Testis (tissue), 2 donors: ENCODE results near the gene PLPPR1.

Source experiments
- POLR2A ChIP-seq: fragments of 450-650 bp; IDR thresholded peaks from one replicate; pipeline ENCODE4 v1.6.1; 2017; ENCODE audit warnings: antibody characterized with exemption, mild to moderate bottlenecking, moderate library complexity
- TF ChIP-seq, protein P1 (sequence below), 3 experiments: fragments of 450-650 bp in 2 of 3; fragments of 200-600 bp in 1 of 3; sonication (generic) in 1 of 3; IDR thresholded peaks; one replicate each; pipeline ENCODE4 v1.5.1; 2016 to 2019; ENCODE audit warnings: antibody characterized with exemption in 3 of 3, mild to moderate bottlenecking in 2 of 3, moderate library complexity in 1 of 3

DNA sequence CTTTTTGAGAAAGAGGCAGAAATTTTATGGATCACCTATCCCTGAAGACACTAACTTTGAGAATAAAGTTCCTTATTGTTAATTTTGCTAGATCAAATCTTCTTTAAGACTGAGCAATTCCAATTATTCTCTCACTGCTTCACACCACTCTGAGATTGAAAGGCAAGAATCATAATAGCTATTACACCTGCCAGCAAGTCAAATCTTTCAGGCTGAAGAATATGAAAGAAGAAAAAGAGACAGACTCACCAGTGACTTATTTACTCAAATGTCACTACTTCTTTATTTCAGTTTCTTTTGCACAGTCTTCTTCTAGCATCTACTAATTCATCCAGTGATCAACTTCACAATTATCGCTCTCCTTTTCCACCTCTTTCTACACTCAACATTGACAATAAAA lies 35.9 kb upstream of the PLPPR1 start:
- TF ChIP-seq, protein P1, sequence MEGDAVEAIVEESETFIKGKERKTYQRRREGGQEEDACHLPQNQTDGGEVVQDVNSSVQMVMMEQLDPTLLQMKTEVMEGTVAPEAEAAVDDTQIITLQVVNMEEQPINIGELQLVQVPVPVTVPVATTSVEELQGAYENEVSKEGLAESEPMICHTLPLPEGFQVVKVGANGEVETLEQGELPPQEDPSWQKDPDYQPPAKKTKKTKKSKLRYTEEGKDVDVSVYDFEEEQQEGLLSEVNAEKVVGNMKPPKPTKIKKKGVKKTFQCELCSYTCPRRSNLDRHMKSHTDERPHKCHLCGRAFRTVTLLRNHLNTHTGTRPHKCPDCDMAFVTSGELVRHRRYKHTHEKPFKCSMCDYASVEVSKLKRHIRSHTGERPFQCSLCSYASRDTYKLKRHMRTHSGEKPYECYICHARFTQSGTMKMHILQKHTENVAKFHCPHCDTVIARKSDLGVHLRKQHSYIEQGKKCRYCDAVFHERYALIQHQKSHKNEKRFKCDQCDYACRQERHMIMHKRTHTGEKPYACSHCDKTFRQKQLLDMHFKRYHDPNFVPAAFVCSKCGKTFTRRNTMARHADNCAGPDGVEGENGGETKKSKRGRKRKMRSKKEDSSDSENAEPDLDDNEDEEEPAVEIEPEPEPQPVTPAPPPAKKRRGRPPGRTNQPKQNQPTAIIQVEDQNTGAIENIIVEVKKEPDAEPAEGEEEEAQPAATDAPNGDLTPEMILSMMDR (IDR thresholded peaks at IDR 0.05), result no peak
- TF ChIP-seq POLR2A, result no peak
